Upper lobe of right lung (tissue), 1 donor: ENCODE measurements around the gene STK10. TPM values are rescaled to one million over a fixed set of nuclear protein-coding genes. Genes with fewer than 3 reads are reported as not detected.

Source experiments
- ATAC-seq: fragments of 200-7000 bp; cut with Tn5 transposase; one replicate; pipeline ENCODE4 v1.9.1; 2020; ENCODE audit warnings: mild to moderate bottlenecking, moderate library complexity
- DNase-seq: peaks from one replicate; pipeline ENCODE4 v3.0.0-alpha.2; 2020
- H3K27ac ChIP-seq: fragments of 200-600 bp; one replicate; pipeline ENCODE4 v1.8.0; 2022
- H3K27me3 ChIP-seq: fragments of 200-600 bp; one replicate; pipeline ENCODE4 v1.8.0; 2022; ENCODE audit warnings: mild to moderate bottlenecking
- H3K36me3 ChIP-seq: fragments of 200-600 bp; one replicate; pipeline ENCODE4 v1.8.0; 2022
- H3K4me1 ChIP-seq: fragments of 200-600 bp; one replicate; pipeline ENCODE4 v1.8.0; 2022
- H3K4me3 ChIP-seq: fragments of 200-600 bp; one replicate; pipeline ENCODE4 v1.8.0; 2022; ENCODE audit warnings: mild to moderate bottlenecking
- H3K9me3 ChIP-seq: fragments of 200-600 bp; one replicate; pipeline ENCODE4 v1.8.0; 2022
- intact Hi-C: fragments of 100-400 bp; cut with DNase I; formaldehyde crosslinking; loops from one replicate; pipeline ENCODE4 v1.11.0; 2022
- total RNA-seq: library from RNA; stranded (reverse); fragmentation: NEBNext Ultra II Directional; extraction: Animal tissue kit (Norgen Biotek cat#: 25700); gene quantifications from one replicate; pipeline ENCODE4 v1.2.1, GENCODE V29; 2021
- TF ChIP-seq, protein P1 (sequence below): fragments of 200-600 bp; IDR thresholded peaks from one replicate; pipeline ENCODE4 v1.8.0; 2022; ENCODE audit warnings: antibody characterized with exemption
- donor health status: DM: no; HTN: yes; CAD: no; lungs with severe emphysema.

Gene STK10
- total RNA-seq, 1 donor from 2014 or later, result 56.9 TPM

DNA sequence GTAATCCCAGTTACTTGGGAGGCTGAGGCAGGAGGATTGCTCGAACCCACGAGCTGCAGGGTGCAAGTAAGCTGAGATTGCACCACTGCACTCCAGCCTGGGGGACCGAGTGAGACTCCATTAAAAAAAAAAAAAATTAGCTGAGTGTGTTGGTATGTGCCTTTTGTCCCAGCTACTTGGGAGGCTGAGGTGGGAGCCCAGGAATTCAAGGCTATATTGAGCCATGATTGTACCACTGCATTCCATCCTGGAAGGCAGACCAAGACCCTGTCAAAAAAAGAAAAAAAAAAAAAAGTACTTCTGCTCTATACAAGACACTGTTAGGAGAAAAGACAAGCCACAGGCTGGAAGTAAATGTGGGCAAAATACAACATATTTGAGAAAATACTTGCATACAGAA, 113.1 kb downstream of the STK10 start:
- Histone ChIP-seq H3K36me3 (peaks cover 7% of the 10 kb centered on the region), H3K27me3 (no peaks in the 10 kb centered on the region), H3K9me3 (no peaks in the 10 kb centered on the region), H3K27ac (no peak overlapping the region), H3K4me1 (peaks cover 17% of the 10 kb centered on the region), H3K4me3 (no peak overlapping the region)
- intact Hi-C loops, result no loop called here
- DNase-seq (no peak), ATAC-seq (no peak)
- TF ChIP-seq, protein P1, sequence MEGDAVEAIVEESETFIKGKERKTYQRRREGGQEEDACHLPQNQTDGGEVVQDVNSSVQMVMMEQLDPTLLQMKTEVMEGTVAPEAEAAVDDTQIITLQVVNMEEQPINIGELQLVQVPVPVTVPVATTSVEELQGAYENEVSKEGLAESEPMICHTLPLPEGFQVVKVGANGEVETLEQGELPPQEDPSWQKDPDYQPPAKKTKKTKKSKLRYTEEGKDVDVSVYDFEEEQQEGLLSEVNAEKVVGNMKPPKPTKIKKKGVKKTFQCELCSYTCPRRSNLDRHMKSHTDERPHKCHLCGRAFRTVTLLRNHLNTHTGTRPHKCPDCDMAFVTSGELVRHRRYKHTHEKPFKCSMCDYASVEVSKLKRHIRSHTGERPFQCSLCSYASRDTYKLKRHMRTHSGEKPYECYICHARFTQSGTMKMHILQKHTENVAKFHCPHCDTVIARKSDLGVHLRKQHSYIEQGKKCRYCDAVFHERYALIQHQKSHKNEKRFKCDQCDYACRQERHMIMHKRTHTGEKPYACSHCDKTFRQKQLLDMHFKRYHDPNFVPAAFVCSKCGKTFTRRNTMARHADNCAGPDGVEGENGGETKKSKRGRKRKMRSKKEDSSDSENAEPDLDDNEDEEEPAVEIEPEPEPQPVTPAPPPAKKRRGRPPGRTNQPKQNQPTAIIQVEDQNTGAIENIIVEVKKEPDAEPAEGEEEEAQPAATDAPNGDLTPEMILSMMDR, result no peak

DNA sequence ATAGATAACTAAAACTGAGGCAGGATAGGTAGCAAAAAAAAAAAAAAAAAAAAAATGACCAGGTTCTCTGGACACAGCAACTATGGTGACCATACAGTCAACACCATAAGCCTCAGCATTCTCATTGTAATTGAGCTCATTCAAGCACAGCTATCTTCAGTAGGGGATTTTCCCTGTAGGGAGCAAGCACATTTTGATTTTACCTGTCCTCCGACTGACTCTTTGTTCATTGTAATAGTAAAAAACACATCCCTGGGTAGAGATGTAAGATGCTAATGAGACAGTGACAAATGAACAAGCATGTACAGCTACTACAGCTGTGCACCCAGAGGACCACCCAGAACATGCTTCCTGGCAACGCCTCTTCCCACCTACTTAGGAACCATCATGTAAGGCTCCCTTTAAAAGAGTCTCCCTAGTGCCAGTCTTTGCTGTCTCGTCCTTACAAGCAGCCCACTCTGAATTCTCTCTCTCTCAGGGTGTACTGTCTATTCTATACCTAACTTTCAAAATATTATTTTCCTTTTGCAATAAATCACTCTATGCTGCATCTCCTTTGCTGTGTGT, 116.6 kb downstream of the STK10 start:
- Histone ChIP-seq H3K4me1 (peaks cover 2% of the 10 kb centered on the region), H3K27me3 (no peaks in the 10 kb centered on the region), H3K4me3 (no peak overlapping the region), H3K27ac (no peak overlapping the region), H3K36me3 (peaks cover 7% of the 10 kb centered on the region), H3K9me3 (no peaks in the 10 kb centered on the region)
- TF ChIP-seq, protein P1, result no peak
- intact Hi-C loops, result no loop called here
- DNase-seq (no peak), ATAC-seq (no peak)

DNA sequence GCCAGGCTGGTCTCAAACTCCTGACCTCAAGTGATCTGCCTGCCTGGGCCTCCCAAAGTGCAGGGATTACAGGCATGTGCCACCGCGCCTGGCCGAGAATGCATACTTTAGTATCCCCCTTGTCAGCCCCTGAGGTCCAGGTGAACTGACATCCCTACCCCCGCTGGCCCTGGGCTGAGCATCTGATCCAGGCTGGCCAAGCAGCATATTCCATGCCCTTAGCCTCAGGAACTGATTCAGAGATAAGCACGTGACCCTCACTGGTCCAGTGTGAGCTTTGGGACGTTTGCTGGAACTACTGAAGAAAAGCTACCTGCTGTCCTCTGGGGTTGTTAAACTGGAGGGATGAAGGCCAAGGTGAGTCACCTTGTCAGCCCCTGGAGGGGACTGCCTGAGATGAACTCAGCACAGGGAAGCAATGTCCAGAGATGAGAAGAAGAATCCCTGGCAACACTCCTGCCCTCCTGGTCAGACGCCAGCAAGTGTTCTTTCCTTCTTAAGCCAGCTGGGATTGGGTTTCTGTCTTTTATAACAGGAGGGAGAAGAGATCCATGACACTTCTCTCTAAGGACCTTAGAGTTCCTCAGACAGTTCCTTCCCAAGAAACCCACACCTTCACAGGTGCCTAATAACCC, 122.5 kb downstream of the STK10 start:
- no peak overlapping the region for H3K27ac ChIP-seq
- intact Hi-C loops, result no loop called here
- no peak for DNase-seq

DNA sequence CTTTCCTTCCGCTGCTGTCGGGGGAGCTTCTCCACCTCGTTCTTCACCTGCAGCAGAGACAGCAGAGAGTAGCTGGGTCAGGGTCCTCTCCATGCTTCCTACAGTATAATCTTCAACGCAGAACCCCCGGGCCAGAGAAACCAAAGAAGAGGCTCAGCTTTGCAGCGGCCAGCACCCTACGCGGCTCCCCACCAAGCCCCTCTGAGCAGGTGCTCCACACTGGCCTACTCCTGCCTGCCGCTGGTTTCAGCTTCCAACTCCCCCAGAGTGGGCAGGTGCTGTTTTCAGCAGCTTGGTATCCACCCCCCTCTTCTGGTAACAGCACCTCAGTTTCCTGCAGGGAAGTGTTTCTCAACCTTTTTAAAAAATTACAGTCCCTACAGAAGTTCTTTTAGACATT, 123.3 kb downstream of the STK10 start:
- Histone ChIP-seq H3K27ac (no peak overlapping the region), H3K4me3 (no peak overlapping the region), H3K4me1 (peaks cover 7% of the 10 kb centered on the region), H3K27me3 (no peaks in the 10 kb centered on the region), H3K36me3 (peaks cover 54% of the 10 kb centered on the region), H3K9me3 (no peaks in the 10 kb centered on the region)
- intact Hi-C loops, result no loop called here
- DNase-seq, result no peak
- TF ChIP-seq, protein P1, result no peak
- ATAC-seq, result no peak

More for the DNA sequence above, 122.5 kb downstream of the STK10 start:
- Histone ChIP-seq H3K27me3 (no peaks in the 10 kb centered on the region), H3K4me3 (no peak overlapping the region), H3K36me3 (peaks cover 46% of the 10 kb centered on the region), H3K9me3 (no peaks in the 10 kb centered on the region), H3K4me1 (peaks cover 7% of the 10 kb centered on the region)
- ATAC-seq, result no peak
- TF ChIP-seq, protein P1, result no peak

DNA sequence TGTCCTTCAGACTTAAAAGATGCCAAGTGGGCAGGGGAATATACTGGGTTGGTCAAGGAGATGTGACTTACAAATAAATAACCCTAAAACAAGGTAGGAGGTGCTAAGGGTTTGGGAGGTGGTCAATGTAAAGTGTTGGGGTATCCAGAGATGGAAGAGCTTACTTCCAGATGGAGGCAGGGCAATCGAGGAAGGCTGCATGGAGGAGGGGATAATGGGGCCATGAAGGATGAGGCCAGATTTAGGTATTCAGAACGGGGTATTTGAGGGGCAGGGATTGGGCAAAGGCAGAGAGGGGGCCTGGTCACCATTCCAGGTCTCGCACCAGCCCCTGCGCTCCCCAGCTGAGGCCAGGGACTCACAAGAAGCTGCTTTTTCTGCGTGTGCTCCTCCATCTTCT, 123.7 kb downstream of the STK10 start:
- intact Hi-C loops, result no loop called here

More for the DNA sequence above, 123.7 kb downstream of the STK10 start:
- no peak for ATAC-seq
- no peaks in the 10 kb centered on the region for H3K27me3 ChIP-seq
- TF ChIP-seq, protein P1, result no peak
- no peaks in the 10 kb centered on the region for H3K9me3 ChIP-seq
- H3K4me3 ChIP-seq, result no peak overlapping the region
- no peak for DNase-seq
- H3K4me1 ChIP-seq, result peaks cover 7% of the 10 kb centered on the region
- H3K27ac ChIP-seq, result no peak overlapping the region
- peaks cover 58% of the 10 kb centered on the region for H3K36me3 ChIP-seq
